Skin epidermis (tissue), 12 donors: ENCODE measurements around the gene PTPN18.
A peak's percentile ranks its signal among the peaks of the same experiment; 100 is the strongest.
"Not testable (repeated sequence)": the region's sequence is repeated elsewhere in the genome, so short reads cannot be mapped to it uniquely, and the experiment has no call there.

Experiments used
- H3K27ac ChIP-seq, 21 experiments: fragments of 200-600 bp; sonication (generic) in 11 of 21; one replicate each; pipeline ENCODE4 v1.5.0; 2020; ENCODE audit warnings: mild to moderate bottlenecking in 3 of 21, inconsistent platforms in 2 of 21, moderate library complexity in 2 of 21
- H3K4me3 ChIP-seq, 7 experiments: fragments of 200-600 bp; sonication (generic) in 2 of 7; one replicate each; pipeline ENCODE4 v1.5.0; 2020; ENCODE audit warnings: inconsistent platforms in 2 of 7, mild to moderate bottlenecking in 2 of 7, moderate library complexity in 1 of 7

The PTPN18 gene

GRCh38 chr2:130355578-130356431, at the start of gene PTPN18:
TSS of gene PTPN18 (plus strand) at chr2:130356056. CDS start at chr2:130356108, 52 bp downstream.
- Histone ChIP-seq H3K4me3 (peak within 1 kb of the TSS; percentile 54 to 84 (median 73)), H3K27ac (peak within 1 kb of the TSS; percentile 61 to 87 (median 82))

- no peak overlapping the region for H3K27ac ChIP-seq
- H3K4me3 ChIP-seq, result no peak overlapping the region
Observed at GRCh38 chr2:130307850-130308249, 48.0 kb upstream of the PTPN18 start.

GRCh38 chr2:130310881-130311280, 45.0 kb upstream of the PTPN18 start:
- Histone ChIP-seq H3K4me3 (no peak overlapping the region), H3K27ac (no peak overlapping the region)

GRCh38 chr2:130313812-130314334, 42.0 kb upstream of the PTPN18 start:
- H3K27ac ChIP-seq, result no peak overlapping the region
- H3K4me3 ChIP-seq, result no peak overlapping the region

GRCh38 chr2:130314377-130314776, 41.5 kb upstream of the PTPN18 start:
- H3K27ac ChIP-seq, result no peak overlapping the region
- no peak overlapping the region for H3K4me3 ChIP-seq

- H3K27ac ChIP-seq, result no peak overlapping the region
Observed at GRCh38 chr2:130316596-130316995, 39.3 kb upstream of the PTPN18 start.

GRCh38 chr2:130318906-130319305, 37.0 kb upstream of the PTPN18 start:
- Histone ChIP-seq H3K4me3 (no peak overlapping the region), H3K27ac (no peak overlapping the region)

More at GRCh38 chr2:130316596-130316995, 39.3 kb upstream of the PTPN18 start:
- H3K4me3 ChIP-seq, result no peak overlapping the region

- H3K4me3 ChIP-seq, result no peak overlapping the region
- no peak overlapping the region for H3K27ac ChIP-seq
Observed at GRCh38 chr2:130319536-130319935, 36.3 kb upstream of the PTPN18 start.

GRCh38 chr2:130327703-130328527, 27.9 kb upstream of the PTPN18 start:
- Histone ChIP-seq H3K4me3 (peak overlapping the region in 1 of 7 experiments; percentile 9), H3K27ac (peak overlapping the region in 7 of 21 experiments; percentile 18 to 50 (median 37))

- H3K27ac ChIP-seq, result peak overlapping the region in 7 of 21 experiments; percentile 13 to 50 (median 22)
- H3K4me3 ChIP-seq, result no peak overlapping the region
Observed at GRCh38 chr2:130328710-130329109, 27.1 kb upstream of the PTPN18 start.

GRCh38 chr2:130332271-130333073, 23.4 kb upstream of the PTPN18 start:
- no peak overlapping the region for H3K27ac ChIP-seq
- H3K4me3 ChIP-seq, result peak overlapping the region in 1 of 7 experiments; percentile 5

GRCh38 chr2:130333253-130333652, 22.6 kb upstream of the PTPN18 start:
- not testable (repeated sequence) for H3K27ac ChIP-seq, H3K4me3 ChIP-seq

- Histone ChIP-seq H3K4me3 (no peak overlapping the region), H3K27ac (no peak overlapping the region)
Observed at GRCh38 chr2:130334026-130334425, 21.8 kb upstream of the PTPN18 start.

GRCh38 chr2:130335226-130335625, 20.6 kb upstream of the PTPN18 start:
- no peak overlapping the region for H3K4me3 ChIP-seq
- H3K27ac ChIP-seq, result no peak overlapping the region

- Histone ChIP-seq H3K27ac (no peak overlapping the region), H3K4me3 (no peak overlapping the region)
Observed at GRCh38 chr2:130336150-130336876, 19.5 kb upstream of the PTPN18 start.

GRCh38 chr2:130336877-130337734, 18.8 kb upstream of the PTPN18 start:
- no peak overlapping the region for H3K4me3 ChIP-seq
- no peak overlapping the region for H3K27ac ChIP-seq

- H3K27ac ChIP-seq, result no peak overlapping the region
- H3K4me3 ChIP-seq, result no peak overlapping the region
Observed at GRCh38 chr2:130337735-130338325, 18.0 kb upstream of the PTPN18 start.
